Liver (tissue), 9 donors: ENCODE measurements around the gene M1AP. TPM values are rescaled to one million over a fixed set of nuclear protein-coding genes. Genes with fewer than 3 reads are reported as not detected.

Source experiments
- DNase-seq: peaks from one replicate; pipeline ENCODE4 v3.0.0-alpha.2; 2017; ENCODE audit warnings: low spot score
- H3K27ac ChIP-seq, 2 donors: one replicate each; pipeline ENCODE4 v1.7.0; 2013; ENCODE audit warnings: inconsistent platforms in 2 of 2, low read length in 2 of 2, control low read depth in 1 of 2, low read depth in 1 of 2, mild to moderate bottlenecking in 1 of 2
- H3K27me3 ChIP-seq, 4 donors: one replicate each; pipeline versions ENCODE4 v1.6.1 to v1.7.0; 2013; ENCODE audit warnings: low read length in 3 of 4, inconsistent platforms in 1 of 4, mild to moderate bottlenecking in 1 of 4, moderate library complexity in 1 of 4; ENCODE audit not compliant: control insufficient read depth in 4 of 4, insufficient read depth in 4 of 4
- H3K36me3 ChIP-seq, 4 donors: one replicate each; pipeline versions ENCODE4 v1.6.1 to v1.7.0; 2013; ENCODE audit warnings: low read length in 3 of 4, mild to moderate bottlenecking in 3 of 4, low read depth in 1 of 4, moderate library complexity in 1 of 4; ENCODE audit not compliant: control insufficient read depth in 4 of 4, insufficient read depth in 3 of 4
- H3K4me1 ChIP-seq, 4 donors: one replicate each; pipeline versions ENCODE4 v1.6.1 to v1.7.0; 2013; ENCODE audit warnings: low read length in 3 of 4, mild to moderate bottlenecking in 3 of 4, moderate library complexity in 1 of 4; ENCODE audit not compliant: control insufficient read depth in 4 of 4, insufficient read depth in 4 of 4
- H3K4me3 ChIP-seq, 3 donors: one replicate each; pipeline versions ENCODE4 v1.6.1 to v1.7.0; 2013; ENCODE audit warnings: low read length in 3 of 3, control low read depth in 1 of 3, low read depth in 1 of 3, mild to moderate bottlenecking in 1 of 3
- H3K9ac ChIP-seq, 2 donors: one replicate each; pipeline ENCODE4 v1.7.0; 2013; ENCODE audit warnings: low read length in 2 of 2, mild to moderate bottlenecking in 2 of 2, moderate library complexity in 2 of 2, control low read depth in 1 of 2, low read depth in 1 of 2
- H3K9me3 ChIP-seq, 4 donors: one replicate each; pipeline versions ENCODE4 v1.6.1 to v1.7.0; 2013; ENCODE audit warnings: low read length in 3 of 4; ENCODE audit not compliant: control insufficient read depth in 4 of 4
- EGR1 ChIP-seq, 2 donors: IDR thresholded peaks; 2 replicates each; pipeline ENCODE4 v1.6.1; 2016 to 2018; ENCODE audit warnings: antibody characterized with exemption in 2 of 2, low read depth in 2 of 2
- FOXA1 ChIP-seq: IDR thresholded peaks from 2 replicates; pipeline ENCODE4 v1.6.1; 2016; ENCODE audit warnings: antibody characterized with exemption
- FOXA2 ChIP-seq: IDR thresholded peaks from 2 replicates; pipeline ENCODE4 v1.6.1; 2016; ENCODE audit warnings: antibody characterized with exemption
- GABPA ChIP-seq, 2 donors: IDR thresholded peaks in 1 of 2; conservative IDR thresholded peaks in 1 of 2; 2 replicates each; pipeline ENCODE4 v1.6.1; 2016; ENCODE audit warnings: antibody characterized with exemption in 2 of 2, mild to moderate bottlenecking in 1 of 2, moderate library complexity in 1 of 2
- HNF4A ChIP-seq, 2 donors: conservative IDR thresholded peaks; 2 replicates each; pipeline ENCODE4 v1.6.1; 2016; ENCODE audit warnings: antibody characterized with exemption in 2 of 2, mild to moderate bottlenecking in 2 of 2
- HNF4G ChIP-seq: IDR thresholded peaks from 2 replicates; pipeline ENCODE4 v1.6.1; 2016; ENCODE audit warnings: antibody characterized with exemption
- JUND ChIP-seq, 2 donors: IDR thresholded peaks; 2 replicates each; pipeline ENCODE4 v1.6.1; 2016; ENCODE audit warnings: antibody characterized with exemption in 2 of 2
- NR2F2 ChIP-seq: IDR thresholded peaks from 2 replicates; pipeline ENCODE4 v1.6.1; 2016; ENCODE audit warnings: antibody characterized with exemption
- RAD21 ChIP-seq, 2 donors: IDR thresholded peaks; 2 replicates each; pipeline ENCODE4 v1.6.1; 2016; ENCODE audit warnings: antibody characterized with exemption in 2 of 2, mild to moderate bottlenecking in 2 of 2
- RXRA ChIP-seq, 2 donors: IDR thresholded peaks; 2 replicates each; pipeline ENCODE4 v1.6.1; 2017 to 2018; ENCODE audit warnings: antibody characterized with exemption in 2 of 2, mild to moderate bottlenecking in 1 of 2
- SP1 ChIP-seq: IDR thresholded peaks from 2 replicates; pipeline ENCODE4 v1.6.1; 2018; ENCODE audit warnings: antibody characterized with exemption, mild to moderate bottlenecking
- TAF1 ChIP-seq: conservative IDR thresholded peaks from 2 replicates; pipeline ENCODE4 v1.6.1; 2016; ENCODE audit warnings: antibody characterized with exemption, mild to moderate bottlenecking
- YY1 ChIP-seq: IDR thresholded peaks from 2 replicates; pipeline ENCODE4 v1.6.1; 2016; ENCODE audit warnings: antibody characterized with exemption, mild to moderate bottlenecking
- WGBS: extraction: QIAGEN DNeasy Blood & Tissue Kit; methylation state at CpG from one replicate; pipeline ENCODE4 v1.1.7; 2013; 5-methylcytosine and 5-hydroxymethylcytosine counted together
- polyA plus RNA-seq, 2 donors: library from polyadenylated mRNA; stranded (reverse) in 1 of 2; unstranded in 1 of 2; fragments of 200-250 nt in 1 of 2; fragments of >200 nt in 1 of 2; fragmentation: Nextera tagmentation in 1 of 2; extraction: Ambion mirVana in 1 of 2; gene quantifications; one replicate each; pipeline versions ENCODE4 v1.2.1 to v1.2.3, GENCODE V29; 2013 to 2015
- total RNA-seq, 2 donors: library from RNA; depleted of rRNA; stranded (reverse); fragments of >200 nt; gene quantifications; one replicate each; pipeline ENCODE4 v1.2.3, GENCODE V29; 2014
- TF ChIP-seq, protein P1 (sequence below): IDR thresholded peaks from 2 replicates; pipeline ENCODE4 v1.6.1; 2016; ENCODE audit warnings: antibody characterized with exemption
- TF ChIP-seq, protein P2 (sequence below): fragments of 150-350 bp; IDR thresholded peaks from 2 replicates; pipeline ENCODE4 v1.5.1; 2017; ENCODE audit warnings: improper control_type of control experiment, low read depth, low read length; ENCODE audit not compliant: missing input control
- TF ChIP-seq, protein P3 (sequence below): IDR thresholded peaks from 2 replicates; pipeline ENCODE4 v1.6.1; 2016; ENCODE audit warnings: antibody characterized with exemption
- TF ChIP-seq, protein P4 (sequence below): IDR thresholded peaks from 2 replicates; pipeline ENCODE4 v1.6.1; 2016; ENCODE audit warnings: antibody characterized with exemption
- TF ChIP-seq, protein P5 (sequence below): IDR thresholded peaks from 2 replicates; pipeline ENCODE4 v1.6.1; 2016; ENCODE audit warnings: antibody characterized with exemption, mild to moderate bottlenecking
- donor health status: healthy.
- donor health status: healthy.
- donor health status: healthy.
- donor health status: healthy.
- donor health status: healthy.

M1AP gene
- total and polyA plus RNA-seq, 4 donors, result under 0.01 to 0.38 (median 0.08) TPM

DNA sequence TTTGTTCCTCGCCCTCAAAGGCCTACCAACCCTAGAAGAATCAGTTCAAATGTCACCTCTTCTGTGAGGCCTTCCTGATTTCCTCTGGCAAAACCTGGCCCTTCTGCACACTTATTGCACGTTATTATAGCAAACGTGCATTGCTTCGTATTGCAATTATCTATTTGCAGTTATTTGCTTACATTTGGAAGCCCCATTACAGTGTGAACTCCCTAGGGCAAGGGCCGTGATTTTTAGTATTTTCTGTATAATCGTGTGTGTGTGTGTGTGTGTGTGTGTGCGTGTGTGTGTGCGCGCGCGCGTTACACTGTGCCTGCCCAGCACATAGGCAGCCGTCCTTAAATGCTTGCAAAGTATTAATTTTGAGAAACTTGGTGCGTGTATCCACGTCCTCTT, 5.5 kb upstream of the M1AP start:
- Histone ChIP-seq H3K36me3 (no peaks in the 10 kb centered on the region), H3K27ac (no peak overlapping the region), H3K27me3 (peaks cover 0 to 3% (median 0%) of the 10 kb centered on the region in 4 donors), H3K4me1 (peaks cover 2 to 13% (median 9%) of the 10 kb centered on the region in 4 donors), H3K4me3 (peak overlapping the region; percentile 59 to 67 (median 64)), H3K9ac (peak overlapping the region in 1 of 2 donors; percentile 30), H3K9me3 (no peaks in the 10 kb centered on the region)
- WGBS, result 13% methylated on average over 15 of the region's 15 CpGs
- DNase-seq, result no peak
- no peak for TF ChIP-seq TAF1

DNA sequence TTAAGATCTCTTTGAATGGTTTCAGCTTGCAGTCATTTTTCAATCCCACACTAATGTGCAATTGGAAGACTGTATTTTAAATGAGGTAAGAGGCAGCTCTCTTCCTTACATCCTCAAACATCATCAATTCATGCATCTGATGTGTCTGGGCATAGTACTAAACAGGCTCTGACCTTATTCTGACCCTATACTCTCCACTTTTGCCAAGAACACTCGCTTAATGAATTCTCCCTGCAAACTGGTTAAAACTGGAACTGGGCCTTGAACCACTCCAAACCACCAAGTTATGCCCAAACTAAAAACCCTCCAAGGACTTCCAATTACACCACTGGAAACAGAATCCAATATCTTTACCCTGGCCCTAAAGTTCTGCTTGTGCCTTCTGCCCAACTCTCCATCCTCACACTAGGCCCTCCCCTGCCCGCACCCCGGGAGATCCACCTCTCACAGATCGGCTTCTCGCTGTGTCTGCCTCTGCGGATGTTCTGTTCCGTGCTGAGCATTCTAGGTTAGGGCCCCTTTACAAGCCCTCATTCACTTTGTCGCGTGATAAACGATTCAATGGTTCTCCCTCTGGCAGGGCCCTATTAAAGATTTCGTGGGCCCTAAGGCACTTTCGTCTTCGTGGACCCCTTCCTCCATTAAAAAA, 1.2 kb downstream of the M1AP start:
- WGBS, result 96% methylated on average over 13 of the region's 13 CpGs
- no peak for TF ChIP-seq YY1
- TF ChIP-seq NR2F2, result no peak
- TF ChIP-seq, protein P1, sequence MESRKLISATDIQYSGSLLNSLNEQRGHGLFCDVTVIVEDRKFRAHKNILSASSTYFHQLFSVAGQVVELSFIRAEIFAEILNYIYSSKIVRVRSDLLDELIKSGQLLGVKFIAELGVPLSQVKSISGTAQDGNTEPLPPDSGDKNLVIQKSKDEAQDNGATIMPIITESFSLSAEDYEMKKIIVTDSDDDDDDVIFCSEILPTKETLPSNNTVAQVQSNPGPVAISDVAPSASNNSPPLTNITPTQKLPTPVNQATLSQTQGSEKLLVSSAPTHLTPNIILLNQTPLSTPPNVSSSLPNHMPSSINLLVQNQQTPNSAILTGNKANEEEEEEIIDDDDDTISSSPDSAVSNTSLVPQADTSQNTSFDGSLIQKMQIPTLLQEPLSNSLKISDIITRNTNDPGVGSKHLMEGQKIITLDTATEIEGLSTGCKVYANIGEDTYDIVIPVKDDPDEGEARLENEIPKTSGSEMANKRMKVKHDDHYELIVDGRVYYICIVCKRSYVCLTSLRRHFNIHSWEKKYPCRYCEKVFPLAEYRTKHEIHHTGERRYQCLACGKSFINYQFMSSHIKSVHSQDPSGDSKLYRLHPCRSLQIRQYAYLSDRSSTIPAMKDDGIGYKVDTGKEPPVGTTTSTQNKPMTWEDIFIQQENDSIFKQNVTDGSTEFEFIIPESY, result no peak

DNA sequence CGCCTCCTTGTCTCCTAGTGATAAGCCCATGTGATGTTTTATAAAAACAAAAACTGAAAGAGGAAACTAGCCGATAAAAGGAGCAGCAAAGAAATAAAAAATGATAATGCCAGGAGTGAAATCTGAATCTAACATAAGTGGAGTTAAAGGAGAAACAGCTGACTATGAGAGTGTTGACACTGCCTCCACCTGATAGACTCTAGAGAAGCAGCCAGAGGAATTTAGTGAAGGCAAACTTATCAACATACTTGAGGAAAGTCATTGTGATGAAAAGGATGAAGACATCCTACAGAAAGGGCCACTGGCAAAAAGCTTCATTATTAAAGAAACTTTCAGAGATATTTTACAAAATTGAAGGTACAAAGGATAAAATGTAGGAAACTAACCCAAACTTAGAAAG, 1.9 kb downstream of the M1AP start:
- Histone ChIP-seq H3K27ac (no peak overlapping the region), H3K4me1 (peaks cover 0 to 4% (median 2%) of the 10 kb centered on the region in 4 donors), H3K9me3 (peaks cover 0 to 2% (median 0%) of the 10 kb centered on the region in 4 donors), H3K27me3 (peaks cover 0 to 6% (median 3%) of the 10 kb centered on the region in 4 donors), H3K4me3 (no peak overlapping the region), H3K36me3 (no peaks in the 10 kb centered on the region), H3K9ac (no peak overlapping the region)
- no peak for TF ChIP-seq RAD21 (IDR thresholded peaks at IDR 0.05)
- TF ChIP-seq, protein P2, sequence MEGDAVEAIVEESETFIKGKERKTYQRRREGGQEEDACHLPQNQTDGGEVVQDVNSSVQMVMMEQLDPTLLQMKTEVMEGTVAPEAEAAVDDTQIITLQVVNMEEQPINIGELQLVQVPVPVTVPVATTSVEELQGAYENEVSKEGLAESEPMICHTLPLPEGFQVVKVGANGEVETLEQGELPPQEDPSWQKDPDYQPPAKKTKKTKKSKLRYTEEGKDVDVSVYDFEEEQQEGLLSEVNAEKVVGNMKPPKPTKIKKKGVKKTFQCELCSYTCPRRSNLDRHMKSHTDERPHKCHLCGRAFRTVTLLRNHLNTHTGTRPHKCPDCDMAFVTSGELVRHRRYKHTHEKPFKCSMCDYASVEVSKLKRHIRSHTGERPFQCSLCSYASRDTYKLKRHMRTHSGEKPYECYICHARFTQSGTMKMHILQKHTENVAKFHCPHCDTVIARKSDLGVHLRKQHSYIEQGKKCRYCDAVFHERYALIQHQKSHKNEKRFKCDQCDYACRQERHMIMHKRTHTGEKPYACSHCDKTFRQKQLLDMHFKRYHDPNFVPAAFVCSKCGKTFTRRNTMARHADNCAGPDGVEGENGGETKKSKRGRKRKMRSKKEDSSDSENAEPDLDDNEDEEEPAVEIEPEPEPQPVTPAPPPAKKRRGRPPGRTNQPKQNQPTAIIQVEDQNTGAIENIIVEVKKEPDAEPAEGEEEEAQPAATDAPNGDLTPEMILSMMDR, result no peak
- TF ChIP-seq, protein P3, sequence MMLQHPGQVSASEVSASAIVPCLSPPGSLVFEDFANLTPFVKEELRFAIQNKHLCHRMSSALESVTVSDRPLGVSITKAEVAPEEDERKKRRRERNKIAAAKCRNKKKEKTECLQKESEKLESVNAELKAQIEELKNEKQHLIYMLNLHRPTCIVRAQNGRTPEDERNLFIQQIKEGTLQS, result no peak
- TF ChIP-seq HNF4A (conservative IDR thresholded peaks at IDR 0.05), result no peak
- no peak for TF ChIP-seq YY1
- no peak for TF ChIP-seq GABPA (IDR thresholded peaks at IDR 0.05 in 1 of 2, conservative IDR thresholded peaks at IDR 0.05 in 1 of 2)
- TF ChIP-seq, protein P4, sequence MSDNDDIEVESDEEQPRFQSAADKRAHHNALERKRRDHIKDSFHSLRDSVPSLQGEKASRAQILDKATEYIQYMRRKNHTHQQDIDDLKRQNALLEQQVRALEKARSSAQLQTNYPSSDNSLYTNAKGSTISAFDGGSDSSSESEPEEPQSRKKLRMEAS, result no peak
- no peak for TF ChIP-seq HNF4G
- no peak for TF ChIP-seq TAF1
- TF ChIP-seq JUND (IDR thresholded peaks at IDR 0.05), result no peak
- no peak for TF ChIP-seq FOXA2
- no peak for TF ChIP-seq SP1
- TF ChIP-seq RXRA (IDR thresholded peaks at IDR 0.05), result no peak
- TF ChIP-seq EGR1 (IDR thresholded peaks at IDR 0.05; ENCODE audit: low read depth in 2 of 2), result no peak
- TF ChIP-seq, protein P5, sequence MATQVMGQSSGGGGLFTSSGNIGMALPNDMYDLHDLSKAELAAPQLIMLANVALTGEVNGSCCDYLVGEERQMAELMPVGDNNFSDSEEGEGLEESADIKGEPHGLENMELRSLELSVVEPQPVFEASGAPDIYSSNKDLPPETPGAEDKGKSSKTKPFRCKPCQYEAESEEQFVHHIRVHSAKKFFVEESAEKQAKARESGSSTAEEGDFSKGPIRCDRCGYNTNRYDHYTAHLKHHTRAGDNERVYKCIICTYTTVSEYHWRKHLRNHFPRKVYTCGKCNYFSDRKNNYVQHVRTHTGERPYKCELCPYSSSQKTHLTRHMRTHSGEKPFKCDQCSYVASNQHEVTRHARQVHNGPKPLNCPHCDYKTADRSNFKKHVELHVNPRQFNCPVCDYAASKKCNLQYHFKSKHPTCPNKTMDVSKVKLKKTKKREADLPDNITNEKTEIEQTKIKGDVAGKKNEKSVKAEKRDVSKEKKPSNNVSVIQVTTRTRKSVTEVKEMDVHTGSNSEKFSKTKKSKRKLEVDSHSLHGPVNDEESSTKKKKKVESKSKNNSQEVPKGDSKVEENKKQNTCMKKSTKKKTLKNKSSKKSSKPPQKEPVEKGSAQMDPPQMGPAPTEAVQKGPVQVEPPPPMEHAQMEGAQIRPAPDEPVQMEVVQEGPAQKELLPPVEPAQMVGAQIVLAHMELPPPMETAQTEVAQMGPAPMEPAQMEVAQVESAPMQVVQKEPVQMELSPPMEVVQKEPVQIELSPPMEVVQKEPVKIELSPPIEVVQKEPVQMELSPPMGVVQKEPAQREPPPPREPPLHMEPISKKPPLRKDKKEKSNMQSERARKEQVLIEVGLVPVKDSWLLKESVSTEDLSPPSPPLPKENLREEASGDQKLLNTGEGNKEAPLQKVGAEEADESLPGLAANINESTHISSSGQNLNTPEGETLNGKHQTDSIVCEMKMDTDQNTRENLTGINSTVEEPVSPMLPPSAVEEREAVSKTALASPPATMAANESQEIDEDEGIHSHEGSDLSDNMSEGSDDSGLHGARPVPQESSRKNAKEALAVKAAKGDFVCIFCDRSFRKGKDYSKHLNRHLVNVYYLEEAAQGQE, result no peak
- TF ChIP-seq, protein P1, result no peak
- no peak for TF ChIP-seq NR2F2
- TF ChIP-seq FOXA1, result no peak
- 76% methylated on average over 2 of the region's 2 CpGs for WGBS
- DNase-seq, result no peak

More for the DNA sequence above, 1.2 kb downstream of the M1AP start:
- peaks cover 0 to 6% (median 3%) of the 10 kb centered on the region in 4 donors for H3K27me3 ChIP-seq
- H3K27ac ChIP-seq, result no peak overlapping the region
- H3K36me3 ChIP-seq, result no peaks in the 10 kb centered on the region
- H3K9me3 ChIP-seq, result peaks cover 0 to 2% (median 0%) of the 10 kb centered on the region in 4 donors
- no peak overlapping the region for H3K4me3 ChIP-seq
- DNase-seq, result no peak
- H3K9ac ChIP-seq, result no peak overlapping the region
- H3K4me1 ChIP-seq, result peaks cover 0 to 4% (median 2%) of the 10 kb centered on the region in 4 donors
